ENCODE measurements around the gene PRKCH. TPM values are rescaled to one million over a fixed set of nuclear protein-coding genes. Genes with fewer than 3 reads are reported as not detected.
"Not testable (repeated sequence)": the region's sequence is repeated elsewhere in the genome, so short reads cannot be mapped to it uniquely, and the experiment has no call there.

PRKCH gene
- total RNA-seq, 1 experiment from 2014 or later: 5.2 TPM

GRCh38 chr14:61319706-61320105, 1.7 kb upstream of the PRKCH start:
- Histone ChIP-seq H3K9me3 (ENCODE audit: control insufficient read depth, low read depth, low read length) (no peaks in the 10 kb centered on the region), H3K79me2 (ENCODE audit: insufficient read depth, low read length) (no peaks in the 10 kb centered on the region), H2BK15ac (ENCODE audit: low read depth, low read length) (no peak overlapping the region), H2BK5ac (ENCODE audit: insufficient read length, low read length) (no peak overlapping the region), H3K18ac (ENCODE audit: insufficient read length, low read depth, low read length) (no peak overlapping the region), H4K20me1 (ENCODE audit: control insufficient read depth, insufficient read depth, insufficient read length) (no peaks in the 10 kb centered on the region), H4K5ac (ENCODE audit: insufficient read length, low read depth, low read length) (no peak overlapping the region), H3T11ph (ENCODE audit: low read length) (no peak overlapping the region), H3K4me1 (ENCODE audit: insufficient read depth, low read length) (peaks cover 2% of the 10 kb centered on the region; the same call in 1 of the 2 replicates), H2AFZ (ENCODE audit: low read length) (no peak overlapping the region), H3K23ac (ENCODE audit: insufficient read length, low read depth, low read length) (no peak overlapping the region), H3K27ac (ENCODE audit: insufficient read length, low read depth, low read length) (no peak overlapping the region), H2BK20ac (ENCODE audit: low read depth, low read length, poor library complexity, severe bottlenecking) (no peak overlapping the region), H3K23me2 (ENCODE audit: insufficient read length, low read depth, low read length, poor library complexity, severe bottlenecking) (peaks cover 16% of the 10 kb centered on the region), H3K4me2 (ENCODE audit: insufficient read depth, insufficient read length, low read length) (no peak overlapping the region), H3K14ac (ENCODE audit: insufficient read depth, low read length) (no peak overlapping the region), H3K56ac (ENCODE audit: insufficient read length, low read depth, low read length) (no peak overlapping the region), H4K8ac (replicated peaks; ENCODE audit: insufficient read length, low read depth, low read length) (no peak overlapping the region), H3K27me3 (ENCODE audit: insufficient read depth, low read length) (peaks cover 12% of the 10 kb centered on the region; the same call in 1 of the 2 replicates), H2BK120ac (ENCODE audit: low read depth, low read length, poor library complexity, severe bottlenecking) (no peak overlapping the region), H2AK5ac (ENCODE audit: insufficient read length, low read length) (no peak overlapping the region), H2BK12ac (ENCODE audit: insufficient read length, low read depth, low read length) (no peak overlapping the region), H3K4ac (ENCODE audit: low read depth, low read length) (no peak overlapping the region), H3K79me1 (ENCODE audit: insufficient read depth, low read depth, low read length, poor library complexity, severe bottlenecking) (no peaks in the 10 kb centered on the region), H4K91ac (ENCODE audit: insufficient read length, low read depth, low read length) (no peak overlapping the region), H3K9ac (ENCODE audit: extremely low read depth, insufficient read length, low read length) (no peak overlapping the region)
- H3K27ac Mint-ChIP-seq: no peak overlapping the region
- peaks cover 10 to 15% of the 10 kb centered on the region in 2 experiments for H3K4me1 Mint-ChIP-seq
- 0 out of 5 replicates have a peak, but pooled peaks cover 0 to under 1% of the 10 kb centered on the region in 2 experiments for H3K9me3 Mint-ChIP-seq
- no peak for DNase-seq
- H3K27me3 Mint-ChIP-seq (ENCODE audit: low read depth): peaks cover 31% of the 10 kb centered on the region
- whole genome bisulfite sequencing (ENCODE audit: extremely low coverage, insufficient read length, low lambda C conversion rate): no CpG with 5 or more reads among the region's 6 CpGs
- H3K36me3 Mint-ChIP-seq (ENCODE audit: insufficient read depth in 1 of 3, low read depth in 3 of 3): no peaks in the 10 kb centered on the region; a peak in 1 of 7 replicates
- no peak overlapping the region for H3K4me3 Mint-ChIP-seq
- TF ChIP-seq CTCF (conservative IDR thresholded peaks at IDR 0.05): no peak

- H4K91ac ChIP-seq (ENCODE audit: insufficient read length, low read depth, low read length); H3K9me3 ChIP-seq (ENCODE audit: control insufficient read depth, low read depth, low read length); H3K18ac ChIP-seq (ENCODE audit: insufficient read length, low read depth, low read length); H3K4ac ChIP-seq (ENCODE audit: low read depth, low read length); H4K8ac ChIP-seq (replicated peaks; ENCODE audit: insufficient read length, low read depth, low read length); H2BK20ac ChIP-seq (ENCODE audit: low read depth, low read length, poor library complexity, severe bottlenecking); H3K4me1 ChIP-seq (ENCODE audit: insufficient read depth, low read length); H2AK5ac ChIP-seq (ENCODE audit: insufficient read length, low read length); H4K5ac ChIP-seq (ENCODE audit: insufficient read length, low read depth, low read length); H3K79me1 ChIP-seq (ENCODE audit: insufficient read depth, low read depth, low read length, poor library complexity, severe bottlenecking); H3K27ac Mint-ChIP-seq; H3K14ac ChIP-seq (ENCODE audit: insufficient read depth, low read length); H4K20me1 ChIP-seq (ENCODE audit: control insufficient read depth, insufficient read depth, insufficient read length); H3K4me2 ChIP-seq (ENCODE audit: insufficient read depth, insufficient read length, low read length); H2BK12ac ChIP-seq (ENCODE audit: insufficient read length, low read depth, low read length); H3K56ac ChIP-seq (ENCODE audit: insufficient read length, low read depth, low read length); H3K4me3 Mint-ChIP-seq; H3K9me3 Mint-ChIP-seq; H2BK5ac ChIP-seq (ENCODE audit: insufficient read length, low read length); H3K9ac ChIP-seq (ENCODE audit: extremely low read depth, insufficient read length, low read length); DNase-seq; H3K23ac ChIP-seq (ENCODE audit: insufficient read length, low read depth, low read length); H3K27ac ChIP-seq (ENCODE audit: insufficient read length, low read depth, low read length); H2AFZ ChIP-seq (ENCODE audit: low read length); H3K79me2 ChIP-seq (ENCODE audit: insufficient read depth, low read length); H3K36me3 Mint-ChIP-seq (ENCODE audit: insufficient read depth in 1 of 3, low read depth in 3 of 3); H2BK15ac ChIP-seq (ENCODE audit: low read depth, low read length); H3T11ph ChIP-seq (ENCODE audit: low read length); H2BK120ac ChIP-seq (ENCODE audit: low read depth, low read length, poor library complexity, severe bottlenecking): not testable (repeated sequence)
- H3K23me2 ChIP-seq (ENCODE audit: insufficient read length, low read depth, low read length, poor library complexity, severe bottlenecking): peaks cover 16% of the 10 kb centered on the region
- no CpG with 5 or more reads among the region's 16 CpGs for whole genome bisulfite sequencing (ENCODE audit: extremely low coverage, insufficient read length, low lambda C conversion rate)
- peaks cover 10 to 15% of the 10 kb centered on the region in 2 experiments for H3K4me1 Mint-ChIP-seq
- peaks cover 12% of the 10 kb centered on the region; the same call in 1 of the 2 replicates for H3K27me3 ChIP-seq (ENCODE audit: insufficient read depth, low read length)
- H3K27me3 Mint-ChIP-seq (ENCODE audit: low read depth): peaks cover 31% of the 10 kb centered on the region
These were observed 1.2 kb upstream of the PRKCH start for GRCh38 chr14:61320170-61320569.
